HEK293 (cell line): ENCODE data around the gene DNAH9.

ENCODE experiments used
- SALL2 ChIP-seq: fragments of 450-650 bp; formaldehyde crosslinking; IDR thresholded peaks from 2 replicates; pipeline ENCODE4 v1.5.0; 2017; ENCODE audit warnings: missing biosample characterization, mild to moderate bottlenecking, missing genetic modification characterization, borderline replicate concordance
- ZNF335 ChIP-seq: fragments of 450-650 bp; formaldehyde crosslinking; conservative IDR thresholded peaks from 2 replicates; pipeline ENCODE4 v1.5.1; 2016; ENCODE audit warnings: missing biosample characterization, missing genetic modification characterization

- TF ChIP-seq ZNF335 (tag by site-specific recombination) (no peak), SALL2 (tag by site-specific recombination) (no peak)
These were observed 311.1 kb downstream of the DNAH9 start for GRCh38 chr17:11909348-11909747.
